RWPE1 (cell line): Measurements from ENCODE around the gene BORCS6.
"Not testable (repeated sequence)": the region's sequence is repeated elsewhere in the genome, so short reads cannot be mapped to it uniquely, and the experiment has no call there.

ENCODE experiments used
- CTCF ChIA-PET: fragments of 350-600 bp; sonication (Branson Sonifier 250); formaldehyde crosslinking; extraction: SDS; loops from one replicate; lab custom pipeline; 2021; lab: Yijun Ruan, JAX
- POLR2A ChIA-PET: fragments of 400-600 bp; formaldehyde crosslinking; extraction: SDS; loops from one replicate; lab custom pipeline; 2020; ENCODE audit warnings: antibody characterized with exemption; ENCODE audit not compliant: low non-redundant PET; lab: Yijun Ruan, JAX
- DNase-seq: peaks from one replicate; pipeline ENCODE4 v3.0.0; 2012; ENCODE audit warnings: low spot score
- H3K27ac ChIP-seq: fragments of 450-650 bp; 2 replicates; pipeline ENCODE4 v1.5.1; 2017
- CTCF ChIP-seq: fragments of 450-650 bp; conservative IDR thresholded peaks from 2 replicates; pipeline ENCODE4 v1.5.1; 2017; ENCODE audit warnings: low read depth, mild to moderate bottlenecking

BORCS6 gene

GRCh38 chr17:8223356-8224126 is 33.6 kb upstream of the BORCS6 start:
- H3K27ac ChIP-seq: peak overlapping the region; percentile 99
- TF ChIP-seq CTCF: no peak
- peak; percentile 15 for DNase-seq
- ChIA-PET CTCF (interaction anchor here (0.5 to 1.0 kb wide), 3 partner anchors 36 to 524 kb away, joined by 3 to 5 read pairs (median 4); no protein-coding TSS in a partner anchor), POLR2A (interaction anchor here (0.5 to 1.2 kb wide), 6 partner anchors 24 to 640 kb away, joined by 3 to 11 read pairs (median 6); partner anchors contain the start of genes CTC1, MPDU1 and SLC25A35)

- TF ChIP-seq CTCF: no peak
- peak; percentile 83 for DNase-seq
- ChIA-PET POLR2A (interaction anchor here (0.6 to 1.2 kb wide), 3 partner anchors 25 to 639 kb away, joined by 3 to 6 read pairs (median 6); partner anchors contain the start of genes CTC1, MPDU1 and SLC25A35), CTCF (interaction anchor here (0.5 to 2.2 kb wide), 4 partner anchors 35 to 523 kb away, joined by 3 to 8 read pairs (median 4); no protein-coding TSS in a partner anchor)
- H3K27ac ChIP-seq: peak overlapping the region; percentile 99
Measured at GRCh38 chr17:8222630-8223355, 32.8 kb upstream of the BORCS6 start.

- peak overlapping the region; percentile 99 for H3K27ac ChIP-seq
- ChIA-PET POLR2A (interaction anchor here (0.6 to 1.2 kb wide), 3 partner anchors 25 to 73 kb away, joined by 4 to 6 read pairs (median 6); partner anchors contain the start of genes CTC1 and SLC25A35), CTCF (interaction anchor here (0.6 to 2.2 kb wide), 3 partner anchors 84 to 107 kb away, joined by 3 to 8 read pairs (median 4); no protein-coding TSS in a partner anchor)
- no peak for DNase-seq
- TF ChIP-seq CTCF: no peak
Measured at GRCh38 chr17:8222380-8222629, 32.3 kb upstream of the BORCS6 start.

GRCh38 chr17:8221663-8222379 is 31.8 kb upstream of the BORCS6 start:
- peak overlapping the region; percentile 99 for H3K27ac ChIP-seq
- TF ChIP-seq CTCF: no peak
- ChIA-PET POLR2A (interaction anchor here (0.6 to 1.2 kb wide), 4 partner anchors 12 to 73 kb away, joined by 4 to 6 read pairs (median 4); partner anchors contain the start of gene SLC25A35), CTCF (interaction anchor here (0.6 to 2.2 kb wide), 6 partner anchors 25 to 231 kb away, joined by 3 to 8 read pairs (median 4); partner anchors contain the start of gene ALOXE3)
- peak; percentile 81 for DNase-seq

- no peak for TF ChIP-seq CTCF
- DNase-seq: peak; percentile 88
- CTCF ChIA-PET: interaction anchor here (0.8 to 2.2 kb wide), 6 partner anchors 26 to 135 kb away, joined by 3 to 8 read pairs (median 4); partner anchors contain the start of gene ALOXE3
- H3K27ac ChIP-seq: peak overlapping the region; percentile 99
- POLR2A ChIA-PET: interaction anchor here (0.7 to 0.9 kb wide), 2 partner anchors 11 to 29 kb away, joined by 4 read pairs; no protein-coding TSS in a partner anchor
Measured at GRCh38 chr17:8220783-8221662, 31.0 kb upstream of the BORCS6 start.

GRCh38 chr17:8214000-8214399 is 24.0 kb upstream of the BORCS6 start:
- CTCF ChIA-PET: interaction anchor here (1.3 kb wide), 1 partner anchor 76 kb away, joined by 5 read pairs; no protein-coding TSS in a partner anchor
- H3K27ac ChIP-seq, DNase-seq, POLR2A ChIA-PET: not testable (repeated sequence)
